Progenitor cell of endocrine pancreas (in vitro differentiated cells): ENCODE data around the gene LIX1. TPM values are rescaled to one million over a fixed set of nuclear protein-coding genes. Genes with fewer than 3 reads are reported as not detected.
"Not testable (repeated sequence)": the region's sequence is repeated elsewhere in the genome, so short reads cannot be mapped to it uniquely, and the experiment has no call there.

Source experiments
- DNase-seq: peaks from one replicate; pipeline ENCODE4 v3.0.0; 2021; ENCODE audit warnings: low spot score; ENCODE audit not compliant: unreplicated experiment
- H3K27ac Mint-ChIP-seq: 2 replicates; pipeline ENCODE4 v1.8.0; 2021; ENCODE audit warnings: mild to moderate bottlenecking, moderate library complexity, mixed read lengths
- H3K27me3 Mint-ChIP-seq: 2 replicates; pipeline ENCODE4 v1.8.0; 2021; ENCODE audit warnings: mixed read lengths
- H3K36me3 Mint-ChIP-seq: 2 replicates; pipeline ENCODE4 v1.8.0; 2022; ENCODE audit warnings: mixed read lengths; ENCODE audit not compliant: insufficient read depth
- H3K4me1 Mint-ChIP-seq: 2 replicates; pipeline ENCODE4 v1.8.0; 2021; ENCODE audit warnings: low read depth, mixed read lengths
- H3K4me3 Mint-ChIP-seq: 2 replicates; pipeline ENCODE4 v1.8.0; 2021; ENCODE audit warnings: low read depth, mild to moderate bottlenecking, moderate library complexity, mixed read lengths
- H3K9me3 Mint-ChIP-seq: 2 replicates; pipeline ENCODE4 v1.8.0; 2021; ENCODE audit warnings: low read depth, mixed read lengths
- CTCF ChIP-seq: fragments of 200-600 bp; sonication (generic); IDR thresholded peaks from one replicate; pipeline ENCODE4 v1.5.0; 2021; ENCODE audit warnings: antibody characterized with exemption, mild to moderate bottlenecking; ENCODE audit not compliant: unreplicated experiment
- long read RNA-seq: library from polyadenylated mRNA; unstranded; transcript quantifications from one replicate; pipeline ENCODE4 v2.0.0, GENCODE V29; 2020
- total RNA-seq: library from RNA; stranded (reverse); gene quantifications from 2 replicates; pipeline ENCODE4 v1.2.1, GENCODE V29; 2021

LIX1 gene
- total RNA-seq: 0.31 and 0.47 TPM in 2 replicates
- long read RNA-seq, full-length matches to known transcripts: 1 of 1 reads
- long read RNA-seq, partial matches to known transcripts: 0 of 1 reads
- long read RNA-seq, other reads (novel, unspliced or antisense): 0 of 1 reads

GRCh38 chr5:97142521-97143254, at the start of gene LIX1:
Gene LIX1, minus strand, starts transcription at chr5:97142611. Its CDS starts 35 bp downstream, at chr5:97142576.
- peak; percentile 60 for TF ChIP-seq CTCF
- Mint-ChIP-seq H3K27ac (peak within 1 kb of the TSS; percentile 18), H3K27me3 (no peaks in the 10 kb centered on the region), H3K36me3 (no peaks in the 10 kb centered on the region), H3K4me3 (no peak within 1 kb of the TSS), H3K9me3 (no peaks in the 10 kb centered on the region), H3K4me1 (peaks cover 13% of the 10 kb centered on the region)
- DNase-seq: no peak

- Mint-ChIP-seq H3K27me3 (no peaks in the 10 kb centered on the region), H3K4me3 (no peak overlapping the region), H3K27ac (no peak overlapping the region), H3K9me3 (peaks cover 10% of the 10 kb centered on the region), H3K4me1 (peaks cover 5% of the 10 kb centered on the region), H3K36me3 (no peaks in the 10 kb centered on the region)
- no peak for DNase-seq
- TF ChIP-seq CTCF: no peak
Observed at GRCh38 chr5:97191893-97192292, 49.5 kb upstream of the LIX1 start.

- DNase-seq, H3K36me3 Mint-ChIP-seq, H3K27me3 Mint-ChIP-seq, H3K4me3 Mint-ChIP-seq, H3K27ac Mint-ChIP-seq, H3K4me1 Mint-ChIP-seq: not testable (repeated sequence)
- peaks cover 12% of the 10 kb centered on the region for H3K9me3 Mint-ChIP-seq
Observed at GRCh38 chr5:97189523-97189922, 47.1 kb upstream of the LIX1 start.

- TF ChIP-seq CTCF: no peak
- Mint-ChIP-seq H3K9me3 (peaks cover 6% of the 10 kb centered on the region), H3K27me3 (no peaks in the 10 kb centered on the region), H3K4me1 (peaks cover 16% of the 10 kb centered on the region), H3K4me3 (peak overlapping the region; percentile 96), H3K27ac (peak overlapping the region; percentile 100), H3K36me3 (peaks cover 11% of the 10 kb centered on the region)
- no peak for DNase-seq
Observed at GRCh38 chr5:97183930-97184213, 41.5 kb upstream of the LIX1 start.

- peaks cover 11% of the 10 kb centered on the region for H3K36me3 Mint-ChIP-seq
- peak within 1 kb of the TSS; percentile 96 for H3K4me3 Mint-ChIP-seq
- no peaks in the 10 kb centered on the region for H3K27me3 Mint-ChIP-seq
- peak; percentile 72 for DNase-seq
- peaks cover 5% of the 10 kb centered on the region for H3K9me3 Mint-ChIP-seq
- TF ChIP-seq CTCF: no peak
- H3K4me1 Mint-ChIP-seq: peaks cover 16% of the 10 kb centered on the region
- H3K27ac Mint-ChIP-seq: peak within 1 kb of the TSS; percentile 100
Observed at GRCh38 chr5:97183100-97183929, 40.9 kb upstream of the LIX1 start, which contains the start of gene RIOK2. Gene RIOK2, minus strand, starts transcription at chr5:97183247. Its CDS starts 56 bp downstream, at chr5:97183191.
